ENCODE results near the gene CNOT9. TPM values are rescaled to one million over a fixed set of nuclear protein-coding genes. Genes with fewer than 3 reads are reported as not detected.

Gene CNOT9
- total and polyA plus RNA-seq, 7 experiments from 2014 or later, result 13.7 to 99.6 (median 46.4) TPM

GRCh38 chr2:218621007-218621406 lies 52.4 kb downstream of the CNOT9 start:
- POLR2A ChIA-PET, result no interaction called here
- Mint-ChIP-seq H3K9me3 (no peaks in the 10 kb centered on the region), H3K27ac (no peak overlapping the region), H3K36me3 (peaks cover 0 to 6% (median 0%) of the 10 kb centered on the region in 5 donors), H3K4me3 (no peak overlapping the region), H3K4me1 (peaks cover 0 to 6% (median 4%) of the 10 kb centered on the region in 7 donors), H3K27me3 (no peaks in the 10 kb centered on the region)
- Histone ChIP-seq H3K36me3 (ENCODE audit: control insufficient read depth in 2 of 3, insufficient read depth in 3 of 3, low read length in 3 of 3) (no peaks in the 10 kb centered on the region), H3K4me3 (ENCODE audit: low read length) (no peak overlapping the region), H3K4me1 (ENCODE audit: control insufficient read depth in 2 of 2, insufficient read depth in 2 of 2, low read length in 2 of 2) (no peaks in the 10 kb centered on the region), H3K27ac (ENCODE audit: low read depth, low read length) (no peak overlapping the region), H3K27me3 (ENCODE audit: control insufficient read depth in 2 of 2, insufficient read depth in 2 of 2, low read length in 2 of 2) (no peaks in the 10 kb centered on the region), H3K9me3 (ENCODE audit: control insufficient read depth in 2 of 3, low read length in 3 of 3) (no peaks in the 10 kb centered on the region)
- ATAC-seq, result no peak
- intact Hi-C loops (cut with micrococcal nuclease), result no loop called here
- CTCF ChIA-PET, result no interaction called here
- no peak for DNase-seq

GRCh38 chr2:218622606-218623365 lies 54.1 kb downstream of the CNOT9 start:
- Histone ChIP-seq H3K27ac (ENCODE audit: low read depth, low read length) (no peak overlapping the region), H3K27me3 (ENCODE audit: control insufficient read depth in 2 of 2, insufficient read depth in 2 of 2, low read length in 2 of 2) (no peaks in the 10 kb centered on the region), H3K9me3 (ENCODE audit: control insufficient read depth in 2 of 3, low read length in 3 of 3) (no peaks in the 10 kb centered on the region), H3K4me1 (ENCODE audit: control insufficient read depth in 2 of 2, insufficient read depth in 2 of 2, low read length in 2 of 2) (no peaks in the 10 kb centered on the region), H3K4me3 (ENCODE audit: low read length) (no peak overlapping the region), H3K36me3 (ENCODE audit: control insufficient read depth in 2 of 3, insufficient read depth in 3 of 3, low read length in 3 of 3) (no peaks in the 10 kb centered on the region)
- Mint-ChIP-seq H3K4me1 (peaks cover 0 to 6% (median 4%) of the 10 kb centered on the region in 7 donors), H3K4me3 (no peak overlapping the region), H3K36me3 (peaks cover 0 to 6% (median 0%) of the 10 kb centered on the region in 5 donors), H3K27me3 (no peaks in the 10 kb centered on the region), H3K9me3 (no peaks in the 10 kb centered on the region), H3K27ac (no peak overlapping the region)
- CTCF ChIA-PET, result no interaction called here
- DNase-seq (no peak), ATAC-seq (no peak)
- intact Hi-C loops (cut with micrococcal nuclease), result no loop called here
- POLR2A ChIA-PET, result no interaction called here

GRCh38 chr2:218623366-218623705 lies 54.7 kb downstream of the CNOT9 start:
- H3K9me3 Mint-ChIP-seq, result no peaks in the 10 kb centered on the region
- intact Hi-C loops (cut with micrococcal nuclease), result no loop called here
- DNase-seq (no peak), ATAC-seq (no peak)
- Histone ChIP-seq H3K36me3 (ENCODE audit: control insufficient read depth in 2 of 3, insufficient read depth in 3 of 3, low read length in 3 of 3) (no peaks in the 10 kb centered on the region), H3K27me3 (ENCODE audit: control insufficient read depth in 2 of 2, insufficient read depth in 2 of 2, low read length in 2 of 2) (no peaks in the 10 kb centered on the region), H3K4me3 (ENCODE audit: low read length) (no peak overlapping the region), H3K4me1 (ENCODE audit: control insufficient read depth in 2 of 2, insufficient read depth in 2 of 2, low read length in 2 of 2) (no peaks in the 10 kb centered on the region), H3K27ac (ENCODE audit: low read depth, low read length) (no peak overlapping the region), H3K9me3 (ENCODE audit: control insufficient read depth in 2 of 3, low read length in 3 of 3) (no peaks in the 10 kb centered on the region)
- H3K4me3 Mint-ChIP-seq, result no peak overlapping the region
- peaks cover 0 to 6% (median 4%) of the 10 kb centered on the region in 7 donors for H3K4me1 Mint-ChIP-seq
- POLR2A ChIA-PET, result no interaction called here
- H3K36me3 Mint-ChIP-seq, result peaks cover 0 to 6% (median 0%) of the 10 kb centered on the region in 5 donors
- no peaks in the 10 kb centered on the region for H3K27me3 Mint-ChIP-seq
- H3K27ac Mint-ChIP-seq, result peak overlapping the region in 1 of 9 donors; percentile 46
- CTCF ChIA-PET, result no interaction called here

GRCh38 chr2:218626369-218626768 lies 57.7 kb downstream of the CNOT9 start:
- H3K27me3 Mint-ChIP-seq, result no peaks in the 10 kb centered on the region
- no peak overlapping the region for H3K27ac Mint-ChIP-seq
- no peaks in the 10 kb centered on the region for H3K4me1 ChIP-seq (ENCODE audit: control insufficient read depth in 2 of 2, insufficient read depth in 2 of 2, low read length in 2 of 2)
- DNase-seq, result no peak
- H3K9me3 ChIP-seq (ENCODE audit: control insufficient read depth in 2 of 3, low read length in 3 of 3), result no peaks in the 10 kb centered on the region
- no peak overlapping the region for H3K4me3 Mint-ChIP-seq
- intact Hi-C loops (cut with micrococcal nuclease), result no loop called here
- ChIA-PET CTCF (interaction anchor here (0.6 kb wide), 1 partner anchor 327 kb away, joined by 4 read pairs; no protein-coding TSS in a partner anchor), POLR2A (no interaction called here)
- no peaks in the 10 kb centered on the region for H3K9me3 Mint-ChIP-seq
- H3K4me1 Mint-ChIP-seq, result peaks cover 0 to 6% (median 4%) of the 10 kb centered on the region in 7 donors
- no peak overlapping the region for H3K4me3 ChIP-seq (ENCODE audit: low read length)
- H3K27me3 ChIP-seq (ENCODE audit: control insufficient read depth in 2 of 2, insufficient read depth in 2 of 2, low read length in 2 of 2), result no peaks in the 10 kb centered on the region
- H3K36me3 Mint-ChIP-seq, result peaks cover 0 to 3% (median 0%) of the 10 kb centered on the region in 5 donors
- H3K27ac ChIP-seq (ENCODE audit: low read depth, low read length), result no peak overlapping the region
- H3K36me3 ChIP-seq (ENCODE audit: control insufficient read depth in 2 of 3, insufficient read depth in 3 of 3, low read length in 3 of 3), result no peaks in the 10 kb centered on the region
- ATAC-seq, result no peak

GRCh38 chr2:218627939-218628338 lies 59.3 kb downstream of the CNOT9 start:
- ChIA-PET CTCF (no interaction called here), POLR2A (interaction anchor here (0.5 kb wide), 1 partner anchor 59 kb away, joined by 3 read pairs; no protein-coding TSS in a partner anchor)
- H3K27ac Mint-ChIP-seq, result no peak overlapping the region
- Histone ChIP-seq H3K4me3 (ENCODE audit: low read length) (no peak overlapping the region), H3K27me3 (ENCODE audit: control insufficient read depth in 2 of 2, insufficient read depth in 2 of 2, low read length in 2 of 2) (no peaks in the 10 kb centered on the region), H3K27ac (ENCODE audit: low read depth, low read length) (no peak overlapping the region), H3K4me1 (ENCODE audit: control insufficient read depth in 2 of 2, insufficient read depth in 2 of 2, low read length in 2 of 2) (no peaks in the 10 kb centered on the region), H3K36me3 (ENCODE audit: control insufficient read depth in 2 of 3, insufficient read depth in 3 of 3, low read length in 3 of 3) (no peaks in the 10 kb centered on the region), H3K9me3 (ENCODE audit: control insufficient read depth in 2 of 3, low read length in 3 of 3) (no peaks in the 10 kb centered on the region)
- DNase-seq (no peak), ATAC-seq (no peak)
- intact Hi-C loops (cut with micrococcal nuclease), result no loop called here
- H3K36me3 Mint-ChIP-seq, result peaks cover 0 to 3% (median 0%) of the 10 kb centered on the region in 5 donors
- H3K4me3 Mint-ChIP-seq, result no peak overlapping the region
- H3K4me1 Mint-ChIP-seq, result peaks cover 0 to 6% (median 4%) of the 10 kb centered on the region in 7 donors
- no peaks in the 10 kb centered on the region for H3K9me3 Mint-ChIP-seq
- no peaks in the 10 kb centered on the region for H3K27me3 Mint-ChIP-seq

- no peaks in the 10 kb centered on the region for H3K4me1 ChIP-seq (ENCODE audit: control insufficient read depth in 2 of 2, insufficient read depth in 2 of 2, low read length in 2 of 2)
- no peak overlapping the region for H3K4me3 Mint-ChIP-seq
- no peak overlapping the region for H3K4me3 ChIP-seq (ENCODE audit: low read length)
- no peaks in the 10 kb centered on the region for H3K9me3 ChIP-seq (ENCODE audit: control insufficient read depth in 2 of 3, low read length in 3 of 3)
- peaks cover 0 to 29% (median 7%) of the 10 kb centered on the region in 3 experiments for H3K36me3 ChIP-seq (ENCODE audit: control insufficient read depth in 2 of 3, insufficient read depth in 3 of 3, low read length in 3 of 3)
- H3K27ac Mint-ChIP-seq, result no peak overlapping the region
- intact Hi-C loops (cut with micrococcal nuclease), result no loop called here
- no peak for DNase-seq
- H3K27me3 Mint-ChIP-seq, result no peaks in the 10 kb centered on the region
- no peak overlapping the region for H3K27ac ChIP-seq (ENCODE audit: low read depth, low read length)
- peaks cover 3 to 28% (median 9%) of the 10 kb centered on the region in 5 donors for H3K36me3 Mint-ChIP-seq
- no peaks in the 10 kb centered on the region for H3K27me3 ChIP-seq (ENCODE audit: control insufficient read depth in 2 of 2, insufficient read depth in 2 of 2, low read length in 2 of 2)
- ChIA-PET POLR2A (interaction anchor here (1.4 kb wide), 1 partner anchor 21 kb away, joined by 5 read pairs; no protein-coding TSS in a partner anchor), CTCF (no interaction called here)
- no peaks in the 10 kb centered on the region for H3K9me3 Mint-ChIP-seq
- peaks cover 0 to 3% (median 0%) of the 10 kb centered on the region in 7 donors for H3K4me1 Mint-ChIP-seq
- no peak for ATAC-seq
Measured at GRCh38 chr2:218631837-218632236, 63.2 kb downstream of the CNOT9 start.

- intact Hi-C loops (cut with micrococcal nuclease), result no loop called here
- ChIA-PET CTCF (no interaction called here), POLR2A (no interaction called here)
- Histone ChIP-seq H3K4me3 (ENCODE audit: low read length) (no peak overlapping the region), H3K27ac (ENCODE audit: low read depth, low read length) (no peak overlapping the region), H3K36me3 (ENCODE audit: control insufficient read depth in 2 of 3, insufficient read depth in 3 of 3, low read length in 3 of 3) (peaks cover 17 to 65% (median 28%) of the 10 kb centered on the region in 3 experiments), H3K4me1 (ENCODE audit: control insufficient read depth in 2 of 2, insufficient read depth in 2 of 2, low read length in 2 of 2) (no peaks in the 10 kb centered on the region), H3K9me3 (ENCODE audit: control insufficient read depth in 2 of 3, low read length in 3 of 3) (no peaks in the 10 kb centered on the region), H3K27me3 (ENCODE audit: control insufficient read depth in 2 of 2, insufficient read depth in 2 of 2, low read length in 2 of 2) (no peaks in the 10 kb centered on the region)
- no peak overlapping the region for H3K4me3 Mint-ChIP-seq
- DNase-seq (no peak), ATAC-seq (no peak)
- H3K4me1 Mint-ChIP-seq, result peaks cover 0 to 3% (median 0%) of the 10 kb centered on the region in 7 donors
- peak overlapping the region in 1 of 9 donors; percentile 43 for H3K27ac Mint-ChIP-seq
- H3K36me3 Mint-ChIP-seq, result peaks cover 18 to 54% (median 21%) of the 10 kb centered on the region in 5 donors
- H3K9me3 Mint-ChIP-seq, result no peaks in the 10 kb centered on the region
- no peaks in the 10 kb centered on the region for H3K27me3 Mint-ChIP-seq
Measured at GRCh38 chr2:218635719-218636118, 67.1 kb downstream of the CNOT9 start.

All from naive thymus-derived CD4-positive, alpha-beta T cell (primary cell).